SH-SY5Y (cell line): ENCODE measurements around the gene ITGB3.

Source experiments
- GATA2 ChIP-seq: IDR thresholded peaks from 2 replicates; pipeline ENCODE4 v1.6.1; 2011; ENCODE audit warnings: mild to moderate bottlenecking, low read depth, low read length
- GATA3 ChIP-seq: IDR thresholded peaks from 2 replicates; pipeline ENCODE4 v1.6.1; 2011; ENCODE audit warnings: low read depth, mild to moderate bottlenecking, low read length, moderate library complexity

The ITGB3 gene

GRCh38 chr17:47275245-47275984 lies 21.8 kb downstream of the ITGB3 start:
- TF ChIP-seq GATA2 = peak; percentile 59
- TF ChIP-seq GATA3 = no peak

DNA sequence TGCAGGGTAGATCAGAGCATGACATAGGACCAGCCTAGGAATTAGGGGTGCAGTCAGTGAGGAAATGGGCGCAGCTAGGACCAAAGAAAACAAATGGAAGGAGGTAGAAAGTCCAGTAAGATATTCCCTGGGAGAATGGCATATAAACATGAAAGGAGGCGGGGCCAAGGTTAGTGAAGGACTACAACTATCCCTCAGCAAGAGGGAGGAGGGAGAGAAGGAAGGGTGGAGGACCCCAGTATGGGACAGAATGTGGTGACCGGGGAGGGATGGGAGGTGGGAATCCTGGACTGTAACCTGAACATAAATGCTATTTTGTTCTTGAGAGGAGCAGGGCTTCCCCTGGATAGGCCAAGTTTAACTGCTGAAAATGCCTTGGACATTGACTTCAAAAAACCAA lies 22.8 kb downstream of the ITGB3 start:
- no peak for TF ChIP-seq GATA2
- TF ChIP-seq GATA3 = no peak

DNA sequence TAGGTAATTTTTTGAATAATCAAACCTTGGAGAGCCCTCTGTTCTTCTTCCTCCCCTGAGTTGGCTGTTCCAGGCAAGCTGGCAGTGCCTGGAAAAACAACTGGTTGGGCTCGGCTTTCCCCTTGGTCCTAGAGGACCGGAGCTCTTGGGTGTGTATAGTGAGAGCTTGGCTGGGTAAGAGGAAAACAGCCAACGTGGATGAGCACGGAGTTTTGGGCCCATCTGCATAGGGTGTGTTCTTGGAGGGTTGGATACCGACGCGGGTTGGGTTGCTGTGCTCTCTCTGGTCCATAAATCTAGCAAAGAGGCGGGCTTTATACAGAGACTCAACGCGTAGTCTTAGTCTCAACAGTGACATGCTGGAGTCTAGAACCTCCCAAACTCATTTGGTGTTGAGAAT lies 23.2 kb downstream of the ITGB3 start:
- TF ChIP-seq GATA2 (no peak), GATA3 (no peak)

DNA sequence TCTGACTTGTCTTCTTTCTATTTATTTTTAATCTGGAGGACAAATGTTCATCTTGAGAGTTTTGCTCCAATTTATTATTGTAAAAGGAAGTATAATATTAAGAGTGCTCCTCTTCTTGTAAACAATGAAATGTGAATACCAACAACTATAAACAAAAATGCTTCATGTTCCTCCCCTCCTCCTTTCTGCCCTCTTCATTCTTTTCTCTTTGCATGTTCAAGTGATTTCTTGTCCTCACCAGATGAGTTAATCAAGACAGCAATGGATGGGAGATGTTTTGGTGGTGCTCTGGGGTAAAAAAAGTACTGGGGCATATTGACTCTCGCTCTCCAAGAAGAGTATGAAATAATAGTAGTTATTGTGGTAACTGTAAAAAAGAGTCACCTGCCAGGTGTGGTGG lies 24.3 kb downstream of the ITGB3 start:
- no peak for TF ChIP-seq GATA2
- TF ChIP-seq GATA3 = no peak

GRCh38 chr17:47278561-47278960 lies 24.9 kb downstream of the ITGB3 start:
- TF ChIP-seq GATA2 (no peak), GATA3 (no peak)

GRCh38 chr17:47279062-47279801 lies 25.6 kb downstream of the ITGB3 start:
- TF ChIP-seq GATA3 (no peak), GATA2 (no peak)

DNA sequence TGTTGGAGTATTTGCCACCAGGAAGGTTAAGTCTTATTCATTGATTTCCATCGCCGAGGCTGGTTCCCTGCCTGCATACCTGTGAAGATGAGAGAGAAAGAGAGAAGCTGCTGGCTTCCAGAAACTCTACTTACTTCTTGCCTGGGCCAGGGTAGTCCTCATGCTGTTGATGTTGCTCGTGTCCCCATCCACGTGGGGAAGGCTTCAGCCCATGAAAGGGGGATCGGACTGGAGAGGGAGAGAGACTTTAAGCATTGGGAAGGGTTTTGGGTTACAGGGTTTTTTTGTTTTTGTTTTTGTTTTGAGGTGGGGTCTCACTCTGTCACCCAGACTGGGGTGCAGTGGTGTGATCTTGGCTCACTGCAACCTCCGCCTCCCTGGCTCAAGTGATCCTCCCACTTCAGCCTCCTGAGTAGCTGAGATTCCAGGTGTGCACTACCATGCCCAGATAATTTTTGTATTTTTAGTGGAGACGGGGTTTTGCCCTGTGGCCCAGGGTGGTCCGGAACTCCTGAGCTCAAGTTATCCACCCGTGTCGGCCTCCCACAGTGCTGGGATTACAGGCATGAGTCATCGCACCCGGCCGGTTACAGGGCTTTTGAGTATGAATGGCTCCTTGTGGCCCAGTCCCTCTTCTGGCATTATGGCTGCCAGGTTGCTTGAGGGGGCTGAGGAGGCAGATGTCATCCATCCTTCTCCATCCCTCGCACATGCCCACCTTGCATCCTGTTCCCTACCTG lies 26.6 kb downstream of the ITGB3 start:
- TF ChIP-seq GATA2 (no peak), GATA3 (no peak)

- TF ChIP-seq GATA2 = no peak
- no peak for TF ChIP-seq GATA3
Observed at GRCh38 chr17:47281216-47281615, 27.6 kb downstream of the ITGB3 start.

DNA sequence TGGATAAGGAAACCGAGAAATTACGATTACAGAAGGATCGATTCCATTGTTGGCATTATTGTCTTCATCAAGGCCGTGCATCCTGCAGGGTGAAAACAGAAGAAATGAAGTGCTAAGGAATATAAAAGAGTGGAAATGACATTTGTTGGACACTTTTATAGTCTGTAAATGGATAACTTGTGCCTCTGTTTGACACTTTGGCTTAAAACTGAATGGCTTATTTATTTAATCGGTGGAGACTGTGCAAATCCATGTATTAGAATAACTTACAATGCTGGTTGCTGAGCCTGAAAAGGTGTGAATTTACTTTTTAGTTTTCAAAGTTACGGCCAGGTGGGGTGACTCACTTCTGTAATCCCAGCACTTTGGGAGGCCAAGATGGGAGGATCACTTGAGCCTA lies 31.4 kb downstream of the ITGB3 start:
- TF ChIP-seq GATA2 (no peak), GATA3 (no peak)

GRCh38 chr17:47286198-47286914 lies 32.7 kb downstream of the ITGB3 start:
- no peak for TF ChIP-seq GATA3
- no peak for TF ChIP-seq GATA2

GRCh38 chr17:47287068-47287467 lies 33.4 kb downstream of the ITGB3 start:
- TF ChIP-seq GATA3 = no peak

DNA sequence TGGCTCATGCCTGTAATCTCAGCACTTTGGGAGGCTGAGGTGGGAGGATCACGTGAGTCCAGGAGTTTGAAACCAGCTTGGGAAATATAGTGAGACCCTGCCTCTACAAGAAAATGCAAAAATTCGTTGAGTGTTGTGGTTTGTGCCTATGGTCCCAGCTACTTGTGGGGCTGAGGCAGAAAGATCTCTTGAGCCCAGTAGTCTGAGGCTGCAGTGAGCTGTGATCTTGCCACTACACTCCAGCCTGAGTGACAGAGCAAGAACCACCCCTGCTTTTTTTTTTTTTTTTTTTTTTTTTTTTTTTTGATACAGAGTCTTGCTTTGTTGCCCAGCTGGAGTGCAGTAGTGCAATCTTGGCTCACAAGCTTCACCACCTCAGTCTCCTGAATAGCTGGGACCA lies 34.0 kb downstream of the ITGB3 start:
- TF ChIP-seq GATA3 = no peak
- no peak for TF ChIP-seq GATA2

DNA sequence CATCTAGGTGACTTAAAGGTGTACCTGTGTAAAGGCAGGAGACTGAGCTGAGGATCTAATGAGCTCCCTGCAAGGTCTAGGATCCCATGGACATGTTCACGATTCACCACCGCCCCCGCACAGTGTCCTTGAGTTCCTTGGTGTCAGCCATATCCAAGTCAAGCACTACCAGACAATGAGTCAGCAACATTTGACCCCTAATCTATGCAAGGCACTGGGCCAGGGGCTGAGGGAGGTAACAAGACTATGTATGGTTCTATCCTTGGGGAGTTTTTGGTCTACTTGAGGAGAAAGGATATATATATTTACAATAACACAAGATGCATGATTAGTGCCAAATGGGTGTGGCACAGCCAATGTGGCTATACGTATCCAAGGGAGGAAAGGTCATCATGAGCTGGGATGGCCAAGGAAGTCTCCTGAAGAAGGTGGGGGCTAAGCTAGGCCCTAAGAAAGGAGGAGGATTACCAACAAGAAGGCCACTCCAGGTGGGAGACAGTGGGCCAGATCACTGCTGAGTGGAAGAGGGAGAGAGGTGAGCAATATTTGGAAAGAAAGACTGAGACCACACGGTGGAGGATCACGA lies 35.0 kb downstream of the ITGB3 start:
- TF ChIP-seq GATA3 (no peak), GATA2 (no peak)

GRCh38 chr17:47289302-47289701 lies 35.7 kb downstream of the ITGB3 start:
- TF ChIP-seq GATA3 = no peak
- TF ChIP-seq GATA2 = no peak

- no peak for TF ChIP-seq GATA3
- no peak for TF ChIP-seq GATA2
Observed at GRCh38 chr17:47290870-47291241, 37.2 kb downstream of the ITGB3 start.
